Caco-2 (cell line): ENCODE measurements around the gene CRYAA. TPM values are rescaled to one million over a fixed set of nuclear protein-coding genes. Genes with fewer than 3 reads are reported as not detected.
"Not testable (repeated sequence)": the region's sequence is repeated elsewhere in the genome, so short reads cannot be mapped to it uniquely, and the experiment has no call there.

Experiments used
- BruUV-seq: library from RNA; stranded (reverse); fragments of 400-500 nt; replicated peaks from 2 replicates; lab custom pipeline; 2021; lab: Mats Ljungman, UMichigan
- CTCF ChIA-PET: fragments of 300-600 bp; sonication (Branson Sonifier 250); formaldehyde crosslinking; loops from one replicate; lab custom pipeline; 2022; ENCODE audit warnings: antibody characterized with exemption; lab: Charles Lee
- POLR2A ChIA-PET: fragments of 300-600 bp; sonication (Branson Sonifier 250); formaldehyde crosslinking; loops from one replicate; lab custom pipeline; 2022; ENCODE audit warnings: antibody characterized with exemption; lab: Charles Lee
- DNase-seq, 2 experiments: peaks; one replicate each; pipeline versions ENCODE4 v3.0.0 to v3.0.0-alpha.2; 2020 to 2022
- H3K27me3 ChIP-seq: replicated peaks from 2 replicates; pipeline ENCODE4 v1.6.0; 2011; ENCODE audit warnings: low read length; ENCODE audit not compliant: control insufficient read depth, insufficient read depth
- H3K36me3 ChIP-seq: 2 replicates; pipeline ENCODE4 v1.5.1; 2011; ENCODE audit warnings: low read length; ENCODE audit not compliant: control insufficient read depth, insufficient read depth
- H3K4me1 ChIP-seq: fragments of 250-450 bp; sonication (Bioruptor Pico); 2 replicates; pipeline ENCODE4 v1.5.1; 2020; ENCODE audit warnings: mild to moderate bottlenecking
- H3K4me3 ChIP-seq: 2 replicates; pipeline ENCODE4 v1.5.1; 2011; ENCODE audit warnings: low read depth, mild to moderate bottlenecking, control low read depth, low read length
- H3K9me3 ChIP-seq: fragments of 250-450 bp; sonication (Bioruptor Pico); 2 replicates; pipeline ENCODE4 v1.5.1; 2020; ENCODE audit warnings: mild to moderate bottlenecking, moderate library complexity
- H3K27ac Mint-ChIP-seq: one replicate; pipeline ENCODE4 v1.8.0; 2022; ENCODE audit warnings: mixed read lengths; ENCODE audit not compliant: unreplicated experiment
- H3K27me3 Mint-ChIP-seq: one replicate; pipeline ENCODE4 v1.8.0; 2022; ENCODE audit warnings: mixed read lengths; ENCODE audit not compliant: insufficient read depth, unreplicated experiment
- H3K36me3 Mint-ChIP-seq: one replicate; pipeline ENCODE4 v1.8.0; 2022; ENCODE audit warnings: mild to moderate bottlenecking, mixed read lengths; ENCODE audit not compliant: insufficient read depth, unreplicated experiment
- H3K4me1 Mint-ChIP-seq: one replicate; pipeline ENCODE4 v1.8.0; 2022; ENCODE audit warnings: low read depth, mixed read lengths; ENCODE audit not compliant: unreplicated experiment
- H3K4me3 Mint-ChIP-seq: one replicate; pipeline ENCODE4 v1.8.0; 2022; ENCODE audit warnings: mild to moderate bottlenecking, moderate library complexity, mixed read lengths; ENCODE audit not compliant: unreplicated experiment
- H3K9me3 Mint-ChIP-seq: one replicate; pipeline ENCODE4 v1.8.0; 2022; ENCODE audit warnings: mixed read lengths; ENCODE audit not compliant: unreplicated experiment
- intact Hi-C: fragments of 100-400 bp; cut with micrococcal nuclease; formaldehyde crosslinking; loops from one replicate; pipeline ENCODE4 v1.10.0; 2022; ENCODE audit not compliant: unreplicated experiment
- total RNA-seq: library from RNA; stranded (reverse); gene quantifications from 2 replicates; pipeline ENCODE4 v1.2.3, GENCODE V29; 2022

The CRYAA gene
- total RNA-seq, 1 experiment from 2014 or later: not detected

DNA sequence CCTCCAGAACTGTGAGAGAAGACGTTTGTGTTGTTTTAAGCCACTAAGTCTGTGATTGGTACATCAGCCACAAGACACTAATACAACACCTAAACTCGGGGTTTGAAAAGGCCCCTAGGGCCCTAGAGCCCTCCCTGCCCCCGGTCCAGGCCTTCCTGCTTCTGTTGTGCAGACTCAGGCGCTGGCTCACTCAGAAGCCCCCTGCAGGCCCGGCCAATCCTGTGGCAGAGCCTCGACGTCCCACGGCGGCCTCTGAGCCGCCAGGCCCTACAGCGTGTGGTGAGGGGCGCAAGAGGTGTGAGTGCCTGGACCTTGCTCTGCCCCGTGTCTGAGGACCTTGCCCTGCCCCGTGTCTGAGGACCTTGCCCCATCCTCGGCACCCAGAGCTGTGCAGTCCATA, 3.1 kb upstream of the CRYAA start:
- intact Hi-C loops, H3K9me3 ChIP-seq, H3K4me1 Mint-ChIP-seq, BruUV-seq, H3K36me3 Mint-ChIP-seq, H3K4me1 ChIP-seq, CTCF ChIA-PET, DNase-seq, H3K27ac Mint-ChIP-seq, H3K9me3 Mint-ChIP-seq, H3K4me3 ChIP-seq, H3K4me3 Mint-ChIP-seq, H3K27me3 ChIP-seq, POLR2A ChIA-PET, H3K27me3 Mint-ChIP-seq, H3K36me3 ChIP-seq: not testable (repeated sequence)

DNA sequence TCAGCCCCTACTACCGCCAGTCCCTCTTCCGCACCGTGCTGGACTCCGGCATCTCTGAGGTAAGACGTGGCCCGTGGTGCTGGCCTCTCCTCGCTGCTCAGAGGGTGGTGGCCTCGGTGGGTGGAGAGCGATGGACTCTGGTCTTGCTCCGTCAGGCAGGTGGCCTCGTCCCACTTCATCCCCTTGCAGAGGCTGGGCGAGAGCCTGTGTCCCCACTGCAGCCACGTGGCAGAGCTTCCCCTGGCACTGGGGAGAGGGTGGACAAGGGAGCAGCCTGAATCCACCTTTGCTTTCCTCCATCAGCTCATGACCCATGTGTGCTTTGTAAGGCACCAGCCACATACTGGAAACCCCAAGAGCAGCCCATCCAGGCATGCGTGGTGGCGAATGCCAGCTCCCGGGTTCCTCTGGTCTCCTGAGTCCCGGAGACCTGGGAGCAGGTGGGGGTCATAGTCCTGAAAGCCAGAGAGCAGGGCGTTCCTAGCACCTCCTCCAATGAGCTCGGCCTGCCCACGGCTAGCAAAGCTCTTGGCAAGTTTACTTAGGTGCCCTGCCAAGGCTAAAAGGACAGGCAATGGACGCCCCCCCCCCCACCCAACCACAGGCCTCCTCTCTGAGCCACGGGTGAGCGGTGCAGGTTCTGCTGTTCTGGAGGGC, 550 bp downstream of the CRYAA start:
- H3K27ac Mint-ChIP-seq, H3K4me3 ChIP-seq, BruUV-seq, H3K36me3 Mint-ChIP-seq, CTCF ChIA-PET, DNase-seq, H3K4me1 Mint-ChIP-seq, H3K4me3 Mint-ChIP-seq, intact Hi-C loops, H3K36me3 ChIP-seq, H3K27me3 ChIP-seq, H3K9me3 Mint-ChIP-seq, H3K9me3 ChIP-seq, H3K27me3 Mint-ChIP-seq, POLR2A ChIA-PET, H3K4me1 ChIP-seq: not testable (repeated sequence)

DNA sequence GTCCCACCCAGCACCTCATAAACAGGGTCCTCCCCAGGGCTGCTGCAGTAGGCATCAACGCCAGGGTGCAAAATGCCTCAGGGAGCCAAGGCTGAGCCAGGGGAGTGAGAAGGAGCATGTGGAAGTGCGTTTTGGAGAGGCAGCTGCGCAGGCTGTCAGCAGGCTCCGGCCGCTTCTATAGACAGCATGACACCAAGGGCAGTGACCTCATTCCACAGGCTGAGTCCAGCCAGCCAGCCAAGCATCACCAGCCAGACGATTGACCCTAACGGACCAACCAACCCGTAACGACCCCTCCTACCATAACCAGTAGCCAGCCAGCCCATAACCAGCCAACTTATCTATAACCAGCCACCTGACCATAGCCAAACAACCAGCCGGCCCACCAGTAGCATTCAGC, 1.1 kb downstream of the CRYAA start:
- H3K4me1 Mint-ChIP-seq, H3K4me1 ChIP-seq, intact Hi-C loops, H3K27me3 Mint-ChIP-seq, H3K27me3 ChIP-seq, POLR2A ChIA-PET, H3K9me3 ChIP-seq, DNase-seq, H3K36me3 ChIP-seq, H3K4me3 Mint-ChIP-seq, BruUV-seq, H3K9me3 Mint-ChIP-seq, H3K27ac Mint-ChIP-seq, H3K36me3 Mint-ChIP-seq, H3K4me3 ChIP-seq, CTCF ChIA-PET: not testable (repeated sequence)

- H3K4me1 ChIP-seq, H3K27me3 ChIP-seq, H3K9me3 Mint-ChIP-seq, H3K27me3 Mint-ChIP-seq, H3K4me3 ChIP-seq, H3K27ac Mint-ChIP-seq, CTCF ChIA-PET, H3K9me3 ChIP-seq, DNase-seq, BruUV-seq, POLR2A ChIA-PET, H3K36me3 ChIP-seq, H3K4me1 Mint-ChIP-seq, intact Hi-C loops, H3K36me3 Mint-ChIP-seq, H3K4me3 Mint-ChIP-seq: not testable (repeated sequence)
Measured at GRCh38 chr21:43172812-43173211, 4.0 kb downstream of the CRYAA start.

- H3K27me3 ChIP-seq, intact Hi-C loops, DNase-seq, H3K9me3 ChIP-seq, H3K4me1 Mint-ChIP-seq, H3K36me3 Mint-ChIP-seq, H3K27ac Mint-ChIP-seq, H3K27me3 Mint-ChIP-seq, H3K9me3 Mint-ChIP-seq, POLR2A ChIA-PET, H3K36me3 ChIP-seq, H3K4me3 Mint-ChIP-seq, H3K4me3 ChIP-seq, H3K4me1 ChIP-seq, CTCF ChIA-PET, BruUV-seq: not testable (repeated sequence)
Measured at GRCh38 chr21:43173438-43173837, 4.6 kb downstream of the CRYAA start.

DNA sequence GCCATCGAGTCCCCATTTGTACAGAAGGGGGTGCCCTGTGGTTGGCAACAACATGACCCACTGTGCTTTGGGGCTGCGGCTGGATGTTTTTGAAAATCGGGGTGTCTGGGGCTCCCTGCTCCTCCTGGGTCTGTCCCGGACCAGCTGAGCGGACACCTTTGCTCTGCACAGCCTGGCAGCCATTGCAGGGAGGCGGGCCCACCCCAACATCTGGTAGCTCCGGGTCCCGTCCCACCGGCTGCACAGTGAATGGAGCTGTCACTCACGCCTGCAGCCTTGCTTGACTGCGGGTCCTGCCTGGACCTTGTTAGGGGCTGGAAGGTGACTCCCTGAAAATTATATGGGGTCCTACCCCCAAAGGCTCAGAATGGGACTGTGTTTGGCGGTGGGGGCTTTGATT, 5.1 kb downstream of the CRYAA start:
- BruUV-seq, H3K27me3 Mint-ChIP-seq, H3K4me1 ChIP-seq, H3K4me1 Mint-ChIP-seq, H3K4me3 ChIP-seq, CTCF ChIA-PET, H3K27me3 ChIP-seq, H3K4me3 Mint-ChIP-seq, POLR2A ChIA-PET, H3K36me3 ChIP-seq, DNase-seq, intact Hi-C loops, H3K36me3 Mint-ChIP-seq, H3K27ac Mint-ChIP-seq, H3K9me3 Mint-ChIP-seq, H3K9me3 ChIP-seq: not testable (repeated sequence)

GRCh38 chr21:43174998-43175397, 6.2 kb downstream of the CRYAA start:
- BruUV-seq, H3K9me3 Mint-ChIP-seq, H3K9me3 ChIP-seq, H3K4me3 Mint-ChIP-seq, H3K27ac Mint-ChIP-seq, intact Hi-C loops, CTCF ChIA-PET, H3K27me3 ChIP-seq, H3K36me3 Mint-ChIP-seq, H3K27me3 Mint-ChIP-seq, H3K4me3 ChIP-seq, H3K4me1 ChIP-seq, POLR2A ChIA-PET, H3K36me3 ChIP-seq, H3K4me1 Mint-ChIP-seq: not testable (repeated sequence)
- DNase-seq: peak in 1 of 2 experiments; percentile 27
